Sigmoid colon (tissue), 4 donors: ENCODE results near the gene KAZN.

Source experiments
- CTCF ChIP-seq, 4 experiments: fragments of 450-650 bp in 3 of 4; fragments of 200-600 bp in 1 of 4; IDR thresholded peaks; one replicate each; pipeline ENCODE4 v1.5.1; 2016 to 2019; ENCODE audit warnings: antibody characterized with exemption in 4 of 4, mild to moderate bottlenecking in 3 of 4, moderate library complexity in 2 of 4
- EP300 ChIP-seq, 4 donors: sonication (generic); formaldehyde crosslinking; IDR thresholded peaks; one replicate each; pipeline ENCODE4 v1.6.1; 2017; ENCODE audit warnings: antibody characterized with exemption in 4 of 4
- POLR2A ChIP-seq, 2 donors: fragments of 450-650 bp; IDR thresholded peaks; one replicate each; pipeline ENCODE4 v1.6.1; 2016; ENCODE audit warnings: antibody characterized with exemption in 2 of 2, mild to moderate bottlenecking in 2 of 2, moderate library complexity in 2 of 2
- POLR2AphosphoS5 ChIP-seq, 4 donors: sonication (generic); formaldehyde crosslinking; IDR thresholded peaks; one replicate each; pipeline ENCODE4 v1.6.1; 2017; ENCODE audit warnings: antibody characterized with exemption in 4 of 4

DNA sequence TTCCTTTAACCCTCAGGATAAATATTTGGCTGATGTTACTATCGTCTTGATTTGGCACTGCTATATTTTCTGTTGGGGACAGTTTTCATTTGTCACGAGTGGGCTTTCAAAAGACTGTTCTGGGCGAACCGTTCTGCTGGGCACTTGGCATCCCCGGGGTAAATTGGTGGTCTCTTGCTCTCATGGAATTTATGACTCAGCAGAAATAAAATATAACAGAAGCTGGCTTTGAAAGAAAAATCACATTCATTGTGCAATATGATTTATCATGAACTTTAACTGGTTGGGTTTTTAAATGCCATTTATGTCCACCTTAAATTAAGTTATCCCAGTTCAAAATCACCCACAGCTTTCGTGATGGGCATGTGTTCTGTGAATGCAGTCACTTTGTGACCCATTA lies 147.3 kb downstream of the KAZN start:
- TF ChIP-seq CTCF (IDR thresholded peaks at IDR 0.05) (no peak), POLR2A (IDR thresholded peaks at IDR 0.05) (no peak), EP300 (IDR thresholded peaks at IDR 0.05) (no peak), POLR2AphosphoS5 (IDR thresholded peaks at IDR 0.05) (no peak)
